Left ventricle myocardium inferior (tissue), 1 donor: ENCODE data around the gene LRP3. TPM values are rescaled to one million over a fixed set of nuclear protein-coding genes. Genes with fewer than 3 reads are reported as not detected.
A peak's percentile ranks its signal among the peaks of the same experiment; 100 is the strongest.

Experiments
- DNase-seq: peaks from one replicate; pipeline ENCODE4 v3.0.0-alpha.2; 2020
- H3K27ac ChIP-seq: fragments of 200-600 bp; replicated peaks from 2 replicates; pipeline ENCODE4 v1.8.0; 2021
- H3K27me3 ChIP-seq: fragments of 200-600 bp; 2 replicates; pipeline ENCODE4 v1.8.0; 2021; ENCODE audit warnings: low read depth
- H3K36me3 ChIP-seq: fragments of 200-600 bp; 2 replicates; pipeline ENCODE4 v1.8.0; 2021
- H3K4me1 ChIP-seq: fragments of 200-600 bp; 2 replicates; pipeline ENCODE4 v1.8.0; 2021
- H3K4me3 ChIP-seq: fragments of 200-600 bp; 2 replicates; pipeline ENCODE4 v1.8.0; 2021; ENCODE audit warnings: mild to moderate bottlenecking, moderate library complexity
- H3K9me3 ChIP-seq: fragments of 200-600 bp; replicated peaks from 2 replicates; pipeline ENCODE4 v1.8.0; 2021
- intact Hi-C: fragments of 100-400 bp; cut with micrococcal nuclease; formaldehyde crosslinking; loops from one replicate; pipeline ENCODE4 v1.11.0; 2022
- total RNA-seq: library from RNA; stranded (reverse); fragmentation: NEBNext Ultra II Directional; extraction: Animal tissue kit (Norgen Biotek cat#: 25700); gene quantifications from one replicate; pipeline ENCODE4 v1.2.1, GENCODE V29; 2021
- TF ChIP-seq, protein P1 (sequence below): fragments of 200-600 bp; IDR thresholded peaks from 2 replicates; pipeline ENCODE4 v1.8.0; 2021; ENCODE audit warnings: antibody characterized with exemption, mild to moderate bottlenecking, borderline replicate concordance
- donor health status: DM: no; HTN: yes; CAD: no; lungs with severe emphysema.

Gene LRP3
- total RNA-seq, 1 donor from 2014 or later: 20.8 TPM

DNA sequence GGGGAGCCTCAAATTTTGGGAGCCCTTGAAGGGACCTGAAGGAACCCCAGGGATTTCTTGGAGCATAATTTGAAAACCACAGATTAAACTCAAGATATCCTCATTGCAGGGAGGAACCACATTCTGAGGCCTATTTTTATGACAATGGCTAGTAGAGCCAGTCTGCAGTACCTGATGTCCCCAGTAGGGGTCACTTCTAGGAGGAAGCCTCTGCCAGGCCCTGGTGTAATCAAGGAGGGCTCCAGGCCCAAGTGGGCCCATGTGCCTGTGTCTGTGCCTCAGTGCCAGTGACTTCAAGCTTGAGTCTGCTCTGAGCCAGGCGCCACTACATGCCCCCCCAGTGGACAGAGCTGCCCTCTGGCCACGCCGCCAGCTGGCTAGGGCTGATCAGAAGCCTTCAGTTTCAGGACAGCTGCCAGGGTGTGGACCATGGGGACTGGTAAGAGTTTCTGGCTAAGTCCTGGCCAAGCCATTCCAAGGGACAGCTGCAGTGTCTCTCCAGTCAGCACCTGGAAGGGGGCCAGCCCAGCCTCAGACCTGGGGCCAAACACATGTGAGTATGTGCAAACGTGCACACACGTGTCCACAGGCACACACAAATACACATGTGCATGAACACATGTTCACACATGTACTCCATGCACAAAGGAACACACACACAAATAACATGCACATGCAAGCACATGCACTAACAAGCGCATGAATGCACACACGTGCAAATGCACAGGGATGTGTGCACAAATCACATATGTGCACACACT is 52.0 kb downstream of the LRP3 start:
- TF ChIP-seq, protein P1, sequence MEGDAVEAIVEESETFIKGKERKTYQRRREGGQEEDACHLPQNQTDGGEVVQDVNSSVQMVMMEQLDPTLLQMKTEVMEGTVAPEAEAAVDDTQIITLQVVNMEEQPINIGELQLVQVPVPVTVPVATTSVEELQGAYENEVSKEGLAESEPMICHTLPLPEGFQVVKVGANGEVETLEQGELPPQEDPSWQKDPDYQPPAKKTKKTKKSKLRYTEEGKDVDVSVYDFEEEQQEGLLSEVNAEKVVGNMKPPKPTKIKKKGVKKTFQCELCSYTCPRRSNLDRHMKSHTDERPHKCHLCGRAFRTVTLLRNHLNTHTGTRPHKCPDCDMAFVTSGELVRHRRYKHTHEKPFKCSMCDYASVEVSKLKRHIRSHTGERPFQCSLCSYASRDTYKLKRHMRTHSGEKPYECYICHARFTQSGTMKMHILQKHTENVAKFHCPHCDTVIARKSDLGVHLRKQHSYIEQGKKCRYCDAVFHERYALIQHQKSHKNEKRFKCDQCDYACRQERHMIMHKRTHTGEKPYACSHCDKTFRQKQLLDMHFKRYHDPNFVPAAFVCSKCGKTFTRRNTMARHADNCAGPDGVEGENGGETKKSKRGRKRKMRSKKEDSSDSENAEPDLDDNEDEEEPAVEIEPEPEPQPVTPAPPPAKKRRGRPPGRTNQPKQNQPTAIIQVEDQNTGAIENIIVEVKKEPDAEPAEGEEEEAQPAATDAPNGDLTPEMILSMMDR: peak; percentile 49
- Histone ChIP-seq H3K9me3 (peaks cover 15% of the 10 kb centered on the region), H3K4me1 (peaks cover 6% of the 10 kb centered on the region), H3K27me3 (peaks cover 26% of the 10 kb centered on the region), H3K27ac (no peak overlapping the region), H3K4me3 (no peak overlapping the region), H3K36me3 (peaks cover 6% of the 10 kb centered on the region)
- intact Hi-C loops: no loop called here
- DNase-seq: peak; percentile 54

DNA sequence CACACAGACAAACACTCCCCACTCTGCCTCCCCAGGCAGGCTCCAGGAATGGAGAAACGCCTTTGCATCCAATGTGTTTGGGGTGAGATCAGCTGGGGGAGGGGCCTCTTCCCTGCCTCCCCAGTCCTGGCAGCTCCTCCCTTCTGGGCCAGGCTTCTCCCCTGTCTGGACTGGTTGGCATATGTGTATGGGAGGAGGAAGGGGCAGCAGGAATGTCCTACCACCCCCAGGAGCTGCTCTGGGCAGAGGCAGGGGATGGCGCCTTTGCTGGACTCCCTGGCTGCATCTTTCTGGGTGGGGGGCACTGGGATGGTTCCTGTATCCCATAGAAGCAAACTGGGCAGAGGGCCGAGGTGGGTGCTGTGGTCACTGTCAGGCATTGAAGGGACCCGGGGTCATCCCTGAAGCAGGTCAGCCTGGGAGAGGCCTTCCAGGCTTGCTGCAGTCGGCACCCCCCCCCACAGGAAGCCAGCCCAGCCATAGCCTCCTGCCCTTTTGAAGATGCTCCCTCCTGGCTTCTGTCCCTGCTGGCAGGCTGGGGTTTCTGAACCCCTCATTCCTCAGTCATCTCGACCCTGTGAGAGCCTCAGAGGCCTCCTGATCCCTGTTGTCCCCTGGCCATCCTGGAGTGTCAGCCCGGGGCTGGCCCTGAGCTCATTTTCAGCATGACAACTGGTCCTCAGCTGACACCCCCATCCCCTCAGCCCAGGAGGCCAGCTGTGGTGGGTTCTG is 52.7 kb downstream of the LRP3 start:
- Histone ChIP-seq H3K27ac (no peak overlapping the region), H3K4me3 (no peak overlapping the region), H3K36me3 (peaks cover 6% of the 10 kb centered on the region), H3K4me1 (peaks cover under 1% of the 10 kb centered on the region), H3K9me3 (peaks cover 15% of the 10 kb centered on the region), H3K27me3 (peaks cover 26% of the 10 kb centered on the region)
- intact Hi-C loops: no loop called here
- DNase-seq: no peak
- TF ChIP-seq, protein P1: no peak

DNA sequence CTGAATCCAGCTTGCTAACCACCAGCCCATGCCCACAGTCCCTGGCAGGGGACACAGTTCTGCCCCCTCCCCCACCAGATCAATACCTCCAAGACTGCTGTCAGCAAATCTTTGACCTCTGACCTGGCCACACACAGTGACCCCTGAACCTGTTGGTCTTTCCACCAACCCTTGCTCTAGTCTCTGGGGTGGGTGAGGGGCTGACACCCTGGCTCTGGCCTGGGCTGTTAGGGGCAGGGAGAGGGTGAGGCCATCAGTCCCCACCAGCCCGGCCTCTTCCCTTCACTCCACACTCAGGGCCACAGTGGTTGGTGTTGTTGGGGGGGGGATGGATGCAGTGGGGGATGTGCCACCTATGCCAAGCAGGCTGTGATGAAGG is 53.3 kb downstream of the LRP3 start:
- no peak overlapping the region for H3K4me3 ChIP-seq
- TF ChIP-seq, protein P1: no peak
- peaks cover 26% of the 10 kb centered on the region for H3K27me3 ChIP-seq
- H3K9me3 ChIP-seq: peaks cover 15% of the 10 kb centered on the region
- intact Hi-C loops: no loop called here
- H3K36me3 ChIP-seq: peaks cover 6% of the 10 kb centered on the region
- no peak overlapping the region for H3K27ac ChIP-seq
- H3K4me1 ChIP-seq: no peaks in the 10 kb centered on the region
- no peak for DNase-seq

DNA sequence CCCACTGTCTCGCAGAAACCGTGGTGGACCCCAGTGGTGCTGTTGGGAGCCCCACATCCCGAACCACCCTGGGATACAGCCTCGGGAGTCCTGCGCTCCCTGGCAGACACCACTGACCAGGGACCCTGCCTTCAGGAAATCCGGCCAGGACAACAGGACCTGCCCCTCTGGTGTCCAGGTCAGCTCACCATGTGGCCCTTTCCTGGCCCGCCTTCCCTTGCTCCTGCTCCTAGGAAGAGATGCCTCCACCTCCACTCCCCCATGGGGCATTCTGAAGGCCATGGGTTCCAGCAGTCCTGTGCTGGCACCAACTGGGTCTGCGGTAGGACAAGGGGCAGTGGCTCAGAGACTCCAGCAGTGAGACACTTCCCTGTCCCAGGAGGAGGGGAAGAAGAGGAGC is 54.0 kb downstream of the LRP3 start:
- no peak for DNase-seq
- intact Hi-C loops: no loop called here
- H3K27me3 ChIP-seq: peaks cover 27% of the 10 kb centered on the region
- H3K27ac ChIP-seq: no peak overlapping the region
- peaks cover 6% of the 10 kb centered on the region for H3K36me3 ChIP-seq
- H3K4me1 ChIP-seq: no peaks in the 10 kb centered on the region
- peaks cover 15% of the 10 kb centered on the region for H3K9me3 ChIP-seq
- H3K4me3 ChIP-seq: no peak overlapping the region
- TF ChIP-seq, protein P1: no peak

DNA sequence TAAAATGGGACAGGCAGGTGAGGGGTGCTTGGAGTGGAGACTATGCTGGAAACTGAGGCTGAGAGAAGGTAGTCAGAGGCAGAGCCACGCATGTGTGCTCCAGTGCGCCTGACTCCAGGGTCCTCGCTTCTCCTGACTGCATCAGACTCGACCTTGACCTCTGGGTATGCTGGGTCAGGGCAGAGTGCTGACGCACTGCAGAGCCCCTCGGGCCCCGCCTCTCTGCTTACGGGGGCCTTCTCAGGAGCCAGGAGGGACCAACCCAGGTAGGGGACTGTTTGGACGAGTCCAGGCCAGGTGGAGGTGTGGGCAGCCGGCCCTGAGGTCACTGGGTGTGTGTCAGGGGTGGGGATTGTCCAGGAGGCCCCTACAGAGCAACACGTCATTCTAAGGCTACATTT is 54.4 kb downstream of the LRP3 start:
- peaks cover 6% of the 10 kb centered on the region for H3K36me3 ChIP-seq
- no peak for DNase-seq
- peaks cover 15% of the 10 kb centered on the region for H3K9me3 ChIP-seq
- H3K4me3 ChIP-seq: no peak overlapping the region
- H3K27ac ChIP-seq: no peak overlapping the region
- H3K4me1 ChIP-seq: no peaks in the 10 kb centered on the region
- peaks cover 32% of the 10 kb centered on the region for H3K27me3 ChIP-seq
- TF ChIP-seq, protein P1: no peak
- intact Hi-C loops: no loop called here
